Skeletal muscle satellite cell (primary cell): ENCODE data around the gene CDA.

ENCODE experiments used
- H3K27me3 ChIP-seq: 2 replicates; pipeline ENCODE4 v1.7.0; 2013; ENCODE audit warnings: low read length; ENCODE audit not compliant: control insufficient read depth, insufficient read depth
- H3K36me3 ChIP-seq: 2 replicates; pipeline ENCODE4 v1.7.0; 2013; ENCODE audit warnings: mild to moderate bottlenecking, control low read depth, low read length; ENCODE audit not compliant: insufficient read depth
- H3K4me1 ChIP-seq: 2 replicates; pipeline ENCODE4 v1.7.0; 2013; ENCODE audit warnings: low read length; ENCODE audit not compliant: control insufficient read depth, insufficient read depth
- H3K4me2 ChIP-seq: 2 replicates; pipeline ENCODE4 v1.7.0; 2013; ENCODE audit warnings: mild to moderate bottlenecking, low read length
- H3K4me3 ChIP-seq: 2 replicates; pipeline ENCODE4 v1.7.0; 2013; ENCODE audit warnings: low read length
- H3K9ac ChIP-seq: 2 replicates; pipeline ENCODE4 v1.7.0; 2013; ENCODE audit warnings: mild to moderate bottlenecking, low read depth, low read length, moderate library complexity
- H3K9me3 ChIP-seq: replicated peaks from 2 replicates; pipeline ENCODE4 v1.7.0; 2013; ENCODE audit warnings: mild to moderate bottlenecking, control low read depth, low read length

CDA gene

GRCh38 chr1:20589331-20590278, 708 bp downstream of the CDA start:
- Histone ChIP-seq H3K27me3 (no peaks in the 10 kb centered on the region), H3K4me3 (peak overlapping the region; percentile 21), H3K9ac (peak overlapping the region; percentile 24)

GRCh38 chr1:20590306-20590777, 1.4 kb downstream of the CDA start:
- no peak overlapping the region for H3K4me3 ChIP-seq
- peaks cover 35% of the 10 kb centered on the region for H3K4me1 ChIP-seq
- H3K9me3 ChIP-seq: no peaks in the 10 kb centered on the region
- H3K9ac ChIP-seq: peak overlapping the region; percentile 24
- no peaks in the 10 kb centered on the region for H3K27me3 ChIP-seq
- no peaks in the 10 kb centered on the region for H3K36me3 ChIP-seq
- H3K4me2 ChIP-seq: peak overlapping the region; percentile 62

More at GRCh38 chr1:20589331-20590278, 708 bp downstream of the CDA start:
- H3K4me1 ChIP-seq: peaks cover 35% of the 10 kb centered on the region
- H3K4me2 ChIP-seq: peak overlapping the region; percentile 62
- no peaks in the 10 kb centered on the region for H3K36me3 ChIP-seq
- H3K9me3 ChIP-seq: no peaks in the 10 kb centered on the region

- H3K9ac ChIP-seq: no peak overlapping the region
- peaks cover 21% of the 10 kb centered on the region for H3K4me1 ChIP-seq
- H3K4me3 ChIP-seq: no peak overlapping the region
- H3K4me2 ChIP-seq: no peak overlapping the region
- H3K36me3 ChIP-seq: no peaks in the 10 kb centered on the region
- H3K27me3 ChIP-seq: no peaks in the 10 kb centered on the region
- H3K9me3 ChIP-seq: no peaks in the 10 kb centered on the region
These were observed 4.9 kb downstream of the CDA start for GRCh38 chr1:20593756-20594155.

GRCh38 chr1:20594746-20595145, 5.8 kb downstream of the CDA start:
- H3K9ac ChIP-seq: no peak overlapping the region
- no peak overlapping the region for H3K4me3 ChIP-seq
- H3K4me2 ChIP-seq: no peak overlapping the region
- H3K27me3 ChIP-seq: no peaks in the 10 kb centered on the region
- H3K36me3 ChIP-seq: no peaks in the 10 kb centered on the region
- H3K4me1 ChIP-seq: peaks cover 12% of the 10 kb centered on the region
- no peaks in the 10 kb centered on the region for H3K9me3 ChIP-seq

GRCh38 chr1:20596106-20596505, 7.2 kb downstream of the CDA start:
- Histone ChIP-seq H3K36me3 (no peaks in the 10 kb centered on the region), H3K27me3 (no peaks in the 10 kb centered on the region), H3K4me1 (peaks cover 12% of the 10 kb centered on the region), H3K4me2 (no peak overlapping the region), H3K4me3 (no peak overlapping the region), H3K9ac (no peak overlapping the region), H3K9me3 (no peaks in the 10 kb centered on the region)

- Histone ChIP-seq H3K27me3 (no peaks in the 10 kb centered on the region), H3K4me3 (no peak overlapping the region), H3K4me2 (no peak overlapping the region), H3K36me3 (no peaks in the 10 kb centered on the region), H3K9ac (no peak overlapping the region), H3K4me1 (peaks cover 27% of the 10 kb centered on the region), H3K9me3 (no peaks in the 10 kb centered on the region)
These were observed 8.8 kb downstream of the CDA start for GRCh38 chr1:20597650-20598049.

GRCh38 chr1:20600156-20600555, 11.3 kb downstream of the CDA start:
- Histone ChIP-seq H3K9me3 (no peaks in the 10 kb centered on the region), H3K4me1 (peaks cover 51% of the 10 kb centered on the region), H3K4me3 (no peak overlapping the region), H3K27me3 (no peaks in the 10 kb centered on the region), H3K9ac (no peak overlapping the region), H3K36me3 (no peaks in the 10 kb centered on the region), H3K4me2 (no peak overlapping the region)

- Histone ChIP-seq H3K27me3 (no peaks in the 10 kb centered on the region), H3K9me3 (no peaks in the 10 kb centered on the region), H3K4me1 (peaks cover 51% of the 10 kb centered on the region), H3K4me2 (peak overlapping the region; percentile 29), H3K36me3 (no peaks in the 10 kb centered on the region), H3K4me3 (no peak overlapping the region), H3K9ac (peak overlapping the region; percentile 14)
These were observed 12.4 kb downstream of the CDA start for GRCh38 chr1:20601129-20601825.

GRCh38 chr1:20602851-20603450, 14.1 kb downstream of the CDA start:
- Histone ChIP-seq H3K4me3 (no peak overlapping the region), H3K4me2 (no peak overlapping the region), H3K36me3 (no peaks in the 10 kb centered on the region), H3K27me3 (no peaks in the 10 kb centered on the region), H3K9ac (peak overlapping the region; percentile 51), H3K4me1 (peaks cover 55% of the 10 kb centered on the region), H3K9me3 (no peaks in the 10 kb centered on the region)

GRCh38 chr1:20603504-20604464, 14.9 kb downstream of the CDA start:
- H3K9me3 ChIP-seq: no peaks in the 10 kb centered on the region
- peak overlapping the region; percentile 51 for H3K9ac ChIP-seq
- peak overlapping the region; percentile 16 for H3K4me3 ChIP-seq
- H3K4me2 ChIP-seq: peak overlapping the region; percentile 28
- H3K27me3 ChIP-seq: no peaks in the 10 kb centered on the region
- no peaks in the 10 kb centered on the region for H3K36me3 ChIP-seq
- peaks cover 55% of the 10 kb centered on the region for H3K4me1 ChIP-seq
